Neuronal stem cell (in vitro differentiated cells): ENCODE measurements around the gene CHI3L1.
A peak's percentile ranks its signal among the peaks of the same experiment; 100 is the strongest.

Source experiments
- DNase-seq: peaks from one replicate; pipeline ENCODE4 v3.0.0-alpha.2; 2013; ENCODE audit warnings: low spot score
- H2AFZ ChIP-seq: one replicate; pipeline ENCODE4 v1.6.1; 2013; ENCODE audit warnings: mild to moderate bottlenecking, low read length, inconsistent platforms
- H2AK5ac ChIP-seq: 2 replicates; pipeline ENCODE4 v1.6.1; 2013; ENCODE audit warnings: low read depth, mild to moderate bottlenecking, inconsistent platforms, low read length, moderate library complexity, mixed read lengths
- H2BK120ac ChIP-seq: 2 replicates; pipeline ENCODE4 v1.6.1; 2013; ENCODE audit warnings: low read depth, mild to moderate bottlenecking, inconsistent platforms, low read length, moderate library complexity, mixed read lengths
- H2BK12ac ChIP-seq: one replicate; pipeline ENCODE4 v1.6.1; 2013; ENCODE audit warnings: low read length, inconsistent platforms
- H2BK15ac ChIP-seq: 2 replicates; pipeline ENCODE4 v1.6.1; 2013; ENCODE audit warnings: mild to moderate bottlenecking, low read length, inconsistent platforms, mixed read lengths
- H2BK5ac ChIP-seq: one replicate; pipeline ENCODE4 v1.6.1; 2013; ENCODE audit warnings: inconsistent platforms, mild to moderate bottlenecking, low read length, moderate library complexity
- H3K14ac ChIP-seq: one replicate; pipeline ENCODE4 v1.6.1; 2013; ENCODE audit warnings: low read length, inconsistent platforms
- H3K18ac ChIP-seq: 2 replicates; pipeline ENCODE4 v1.6.1; 2013; ENCODE audit warnings: low read length, inconsistent platforms
- H3K23ac ChIP-seq: 2 replicates; pipeline ENCODE4 v1.6.1; 2013; ENCODE audit warnings: low read depth, mild to moderate bottlenecking, mixed read lengths, low read length, inconsistent platforms; ENCODE audit not compliant: poor library complexity
- H3K27ac ChIP-seq: replicated peaks from 3 replicates; pipeline ENCODE4 v1.5.1; 2013; ENCODE audit warnings: low read length, inconsistent platforms
- H3K27me3 ChIP-seq, 3 experiments: 2 replicates each; pipeline ENCODE4 v1.6.1; 2013; ENCODE audit warnings: low read length in 3 of 3, mild to moderate bottlenecking in 2 of 3, inconsistent platforms in 1 of 3, low read depth in 1 of 3, mixed read lengths in 1 of 3, moderate library complexity in 1 of 3; ENCODE audit not compliant: control insufficient read depth in 3 of 3, insufficient read depth in 3 of 3
- H3K36me3 ChIP-seq, 2 donors: replicated peaks in 1 of 2; 2 replicates each; pipeline ENCODE4 v1.6.1; 2013; ENCODE audit warnings: low read length in 2 of 2; ENCODE audit not compliant: control insufficient read depth in 2 of 2, insufficient read depth in 2 of 2
- H3K4ac ChIP-seq: 2 replicates; pipeline ENCODE4 v1.6.1; 2013; ENCODE audit warnings: inconsistent platforms, mild to moderate bottlenecking, low read length, moderate library complexity
- H3K4me1 ChIP-seq, 2 donors: 1 replicate in 1 of 2; 2 replicates in 1 of 2; pipeline ENCODE4 v1.6.1; 2013; ENCODE audit warnings: low read length in 2 of 2, low read depth in 1 of 2; ENCODE audit not compliant: control insufficient read depth in 2 of 2, insufficient read depth in 1 of 2
- H3K4me2 ChIP-seq: one replicate; pipeline ENCODE4 v1.6.1; 2013; ENCODE audit warnings: mild to moderate bottlenecking, low read length, inconsistent platforms; ENCODE audit not compliant: insufficient read depth, poor library complexity, severe bottlenecking
- H3K4me3 ChIP-seq, 2 donors: 2 replicates each; pipeline ENCODE4 v1.5.1; 2013; ENCODE audit warnings: low read length in 2 of 2, mild to moderate bottlenecking in 2 of 2, inconsistent platforms in 1 of 2, moderate library complexity in 1 of 2
- H3K79me1 ChIP-seq: one replicate; pipeline ENCODE4 v1.6.1; 2013; ENCODE audit warnings: low read depth, mild to moderate bottlenecking, inconsistent platforms, low read length, moderate library complexity
- H3K9ac ChIP-seq: one replicate; pipeline ENCODE4 v1.6.1; 2013; ENCODE audit warnings: mild to moderate bottlenecking, low read depth, low read length, inconsistent platforms; ENCODE audit not compliant: poor library complexity
- H3K9me3 ChIP-seq, 2 donors: replicated peaks in 1 of 2; 2 replicates each; pipeline versions ENCODE3 to v1.6.1; 2013; ENCODE audit warnings: low read length in 2 of 2, mild to moderate bottlenecking in 2 of 2, inconsistent platforms in 1 of 2, low read depth in 1 of 2, mixed read lengths in 1 of 2, moderate library complexity in 1 of 2; ENCODE audit not compliant: control insufficient read depth in 2 of 2, insufficient read depth in 1 of 2
- H4K8ac ChIP-seq: one replicate; pipeline ENCODE4 v1.6.1; 2013; ENCODE audit warnings: low read depth, mild to moderate bottlenecking, inconsistent platforms, low read length, moderate library complexity
- H4K91ac ChIP-seq: one replicate; pipeline ENCODE4 v1.6.1; 2013; ENCODE audit warnings: low read length, low read depth, mild to moderate bottlenecking, inconsistent platforms; ENCODE audit not compliant: poor library complexity
- WGBS, 2 donors: extraction: QIAGEN DNeasy Blood & Tissue Kit; methylation state at CpG; one replicate each; pipeline ENCODE4 v1.1.7; 2013; ENCODE audit warnings: missing lambda C conversion rate in 2 of 2, mixed read lengths in 1 of 2; ENCODE audit not compliant: insufficient read length in 2 of 2, insufficient replicate concordance in 1 of 2; ENCODE audit errors: extremely low coverage in 2 of 2; 5-methylcytosine and 5-hydroxymethylcytosine counted together

The CHI3L1 gene

DNA sequence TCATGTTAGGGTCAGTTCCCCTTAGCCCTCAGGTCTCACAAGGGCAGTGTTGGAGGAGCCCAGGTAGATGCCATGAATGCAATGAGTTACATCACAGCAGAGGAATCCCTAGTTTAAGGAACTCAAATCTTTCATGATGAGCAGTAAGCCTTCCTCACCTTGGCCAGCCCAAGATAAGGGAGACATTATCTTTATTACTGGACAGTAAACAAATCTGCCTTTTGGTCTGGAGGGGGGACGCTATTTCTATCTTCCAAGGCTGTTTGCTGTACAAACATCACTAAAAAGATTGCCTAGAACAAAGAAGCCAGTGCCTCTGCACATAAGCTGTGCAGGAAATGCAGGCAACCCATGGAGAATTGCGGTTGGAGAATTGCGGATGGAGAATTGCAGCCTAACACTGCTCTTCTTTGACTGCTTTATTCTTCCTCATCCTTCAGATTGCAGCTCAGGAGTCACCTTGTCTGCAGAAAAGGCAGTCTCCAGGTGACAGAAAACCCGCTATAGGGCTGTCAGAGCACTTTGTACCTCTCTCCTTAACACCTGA is 2.3 kb upstream of the CHI3L1 start:
- H3K4me2 ChIP-seq: no peak overlapping the region
- no peak overlapping the region for H2BK5ac ChIP-seq
- no peak overlapping the region for H2AFZ ChIP-seq
- peaks cover 0 to 3% (median 0%) of the 10 kb centered on the region in 3 experiments for H3K27me3 ChIP-seq
- H2BK120ac ChIP-seq: no peak overlapping the region
- H3K79me1 ChIP-seq: no peaks in the 10 kb centered on the region
- no peaks in the 10 kb centered on the region for H3K36me3 ChIP-seq
- H3K14ac ChIP-seq: no peak overlapping the region
- no peak overlapping the region for H2AK5ac ChIP-seq
- no peak overlapping the region for H2BK15ac ChIP-seq
- H3K9ac ChIP-seq: no peak overlapping the region
- no peak overlapping the region for H3K18ac ChIP-seq
- no peak overlapping the region for H3K4me3 ChIP-seq
- peaks cover 20 to 22% of the 10 kb centered on the region in 2 donors for H3K4me1 ChIP-seq
- H3K9me3 ChIP-seq: no peaks in the 10 kb centered on the region
- H4K91ac ChIP-seq: no peak overlapping the region
- no peak overlapping the region for H3K4ac ChIP-seq
- no peak overlapping the region for H2BK12ac ChIP-seq
- no peak for DNase-seq
- H3K27ac ChIP-seq: no peak overlapping the region
- H3K23ac ChIP-seq: no peak overlapping the region
- no peak overlapping the region for H4K8ac ChIP-seq
- WGBS, 2 donors: no CpG with 5 or more reads among the region's 4 CpGs

DNA sequence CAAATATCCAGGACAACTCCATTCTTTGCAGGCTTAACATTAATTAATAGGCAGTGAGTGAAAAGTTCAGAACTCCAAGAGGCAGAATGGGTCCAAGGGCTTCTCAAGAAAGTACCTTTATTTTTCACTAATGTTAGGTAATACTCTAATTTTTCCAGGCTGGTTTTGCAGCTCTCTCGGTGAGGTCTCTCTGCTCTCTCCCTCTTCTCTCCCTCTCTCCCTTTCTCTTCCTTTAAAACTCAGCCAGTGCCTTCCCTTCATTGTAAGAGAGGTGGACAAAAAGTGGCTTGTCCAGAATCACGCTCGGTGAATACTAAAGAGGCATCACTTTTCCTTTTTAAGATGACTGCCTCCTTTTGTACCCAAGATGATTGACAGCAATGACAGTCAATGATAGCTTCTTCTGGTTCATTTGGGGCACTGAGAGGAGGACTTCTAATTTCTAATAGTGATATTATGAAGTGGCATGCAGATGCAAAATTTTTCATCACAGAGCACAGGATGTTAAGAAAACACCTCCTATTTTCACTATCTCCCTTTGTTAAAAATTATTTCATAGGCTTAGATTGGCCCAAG is 1.3 kb upstream of the CHI3L1 start:
- no peak overlapping the region for H2BK12ac ChIP-seq

DNA sequence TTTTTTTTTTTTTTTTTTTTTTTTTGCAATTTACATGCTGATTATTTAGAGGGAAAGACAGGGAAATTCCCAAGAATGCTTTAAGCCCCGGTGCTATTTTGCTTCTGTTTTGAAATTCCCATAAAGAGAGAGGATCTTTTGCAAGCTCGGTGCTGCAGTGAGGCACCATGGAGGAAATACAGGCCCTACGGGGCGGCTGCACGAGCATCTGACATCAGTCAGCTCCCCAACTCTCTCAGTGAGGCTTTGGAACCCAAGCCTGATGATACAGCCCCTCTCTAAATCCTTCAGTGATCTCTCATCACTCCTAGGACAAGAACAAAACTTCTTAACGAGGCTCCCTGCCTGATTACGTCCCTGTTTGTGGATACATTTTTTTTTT is 791 bp upstream of the CHI3L1 start:
- Histone ChIP-seq H3K4me1 (peaks cover 20 to 22% of the 10 kb centered on the region in 2 donors), H3K27me3 (peaks cover 0 to 3% (median 0%) of the 10 kb centered on the region in 3 experiments), H3K18ac (no peak overlapping the region), H3K9ac (no peak overlapping the region), H2BK120ac (no peak overlapping the region), H3K9me3 (no peaks in the 10 kb centered on the region), H2AK5ac (no peak overlapping the region), H2BK5ac (no peak overlapping the region), H3K4me3 (no peak overlapping the region), H4K8ac (no peak overlapping the region), H3K79me1 (no peaks in the 10 kb centered on the region), H3K4me2 (no peak overlapping the region), H3K4ac (no peak overlapping the region), H2BK12ac (no peak overlapping the region), H3K14ac (no peak overlapping the region), H2BK15ac (no peak overlapping the region), H3K27ac (no peak overlapping the region), H3K23ac (no peak overlapping the region), H2AFZ (peak overlapping the region; percentile 84), H4K91ac (no peak overlapping the region), H3K36me3 (no peaks in the 10 kb centered on the region)
- no peak for DNase-seq
- WGBS, 2 donors: no CpG with 5 or more reads among the region's 7 CpGs

More for the DNA sequence above, 1.3 kb upstream of the CHI3L1 start:
- H2BK15ac ChIP-seq: no peak overlapping the region
- H2AK5ac ChIP-seq: no peak overlapping the region
- H3K23ac ChIP-seq: no peak overlapping the region
- no peak overlapping the region for H4K8ac ChIP-seq
- H3K14ac ChIP-seq: no peak overlapping the region
- no peaks in the 10 kb centered on the region for H3K9me3 ChIP-seq
- H3K27me3 ChIP-seq: peaks cover 0 to 3% (median 0%) of the 10 kb centered on the region in 3 experiments
- no peak overlapping the region for H4K91ac ChIP-seq
- no peak overlapping the region for H3K27ac ChIP-seq
- no peak for DNase-seq
- no peak overlapping the region for H2BK120ac ChIP-seq
- H3K79me1 ChIP-seq: no peaks in the 10 kb centered on the region
- H3K4me1 ChIP-seq: peaks cover 20 to 22% of the 10 kb centered on the region in 2 donors
- H2AFZ ChIP-seq: peak overlapping the region; percentile 84
- no peak overlapping the region for H3K9ac ChIP-seq
- H3K36me3 ChIP-seq: no peaks in the 10 kb centered on the region
- H3K4ac ChIP-seq: no peak overlapping the region
- no CpG with 5 or more reads among the region's 3 CpGs for WGBS, 2 donors
- H3K4me3 ChIP-seq: no peak overlapping the region
- no peak overlapping the region for H3K18ac ChIP-seq
- H2BK5ac ChIP-seq: no peak overlapping the region
- no peak overlapping the region for H3K4me2 ChIP-seq

DNA sequence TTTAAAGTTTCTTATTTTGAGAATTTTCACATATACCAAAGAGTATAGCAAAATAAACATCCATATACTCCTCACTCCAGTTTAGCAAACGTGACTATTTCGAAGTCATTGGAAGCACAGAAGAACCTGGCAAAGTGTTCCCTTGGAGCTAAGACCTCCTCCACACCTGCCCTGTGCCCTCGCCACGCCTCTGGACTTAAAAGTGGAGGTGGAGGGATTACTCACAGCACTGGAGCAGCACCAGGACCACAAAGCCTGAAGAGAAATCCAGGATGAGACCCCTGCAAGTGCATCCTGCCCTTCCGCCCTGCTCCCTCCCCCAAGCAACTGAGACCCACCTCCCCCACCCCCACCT is 436 bp downstream of the CHI3L1 start:
- Histone ChIP-seq H3K27ac (no peak overlapping the region), H3K36me3 (no peaks in the 10 kb centered on the region), H3K18ac (peak overlapping the region; percentile 84), H3K4ac (no peak overlapping the region), H3K23ac (no peak overlapping the region), H3K4me2 (no peak overlapping the region), H2AK5ac (no peak overlapping the region), H3K9me3 (no peaks in the 10 kb centered on the region), H4K8ac (no peak overlapping the region), H3K4me3 (no peak overlapping the region), H3K14ac (no peak overlapping the region), H2AFZ (no peak overlapping the region), H3K79me1 (no peaks in the 10 kb centered on the region), H2BK12ac (no peak overlapping the region), H3K27me3 (peaks cover 0 to 3% (median 0%) of the 10 kb centered on the region in 3 experiments), H2BK120ac (peak overlapping the region; percentile 26), H4K91ac (no peak overlapping the region), H2BK15ac (peak overlapping the region; percentile 2), H3K9ac (no peak overlapping the region), H2BK5ac (no peak overlapping the region), H3K4me1 (peaks cover 22 to 25% of the 10 kb centered on the region in 2 donors)
- no peak for DNase-seq
- WGBS, 2 donors: no CpG with 5 or more reads among the region's 5 CpGs
